Measurements from ENCODE around the gene SLC7A5.

The SLC7A5 gene

DNA sequence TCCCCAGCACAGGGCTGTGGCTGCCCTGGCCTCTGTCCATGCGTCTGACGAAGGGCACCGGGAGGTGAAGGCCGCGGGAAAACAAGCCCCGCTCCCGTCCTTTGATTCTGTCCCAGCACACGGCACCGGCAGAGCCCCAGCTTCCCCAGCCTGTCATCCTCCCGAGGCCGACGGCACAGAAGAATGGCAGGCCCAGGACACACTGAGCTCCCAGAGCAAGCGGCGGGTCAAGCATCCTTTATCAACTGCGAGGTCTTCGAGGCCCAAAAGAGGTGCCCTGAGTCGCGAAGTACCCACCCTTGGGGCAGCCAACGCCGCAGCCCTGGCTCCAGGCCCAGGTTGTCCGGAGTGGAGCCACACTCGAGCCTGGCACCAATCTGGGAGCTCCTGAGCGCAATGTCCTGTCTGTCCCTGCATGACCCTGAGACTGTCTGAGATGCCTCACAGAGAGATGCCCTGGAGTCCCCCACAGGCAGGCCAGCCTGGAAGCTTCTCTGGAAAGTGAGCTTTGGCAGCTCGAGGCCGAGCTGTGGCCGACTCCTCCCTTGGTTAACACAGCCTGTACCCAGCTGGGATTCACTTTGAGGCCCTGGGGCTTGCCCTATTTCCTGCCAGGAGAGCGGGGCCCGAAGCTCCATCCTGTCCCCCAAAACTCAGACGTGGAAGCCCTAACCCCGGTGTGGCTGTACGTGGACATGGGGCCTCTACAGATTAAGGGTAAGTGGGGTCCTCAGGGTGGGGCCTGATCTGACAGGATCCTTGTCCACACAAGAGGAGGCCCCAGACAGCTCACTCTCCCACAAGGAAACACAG lies 23.3 kb downstream of the SLC7A5 start:
- DNase-seq (ENCODE audit: low spot score), result no peak

DNA sequence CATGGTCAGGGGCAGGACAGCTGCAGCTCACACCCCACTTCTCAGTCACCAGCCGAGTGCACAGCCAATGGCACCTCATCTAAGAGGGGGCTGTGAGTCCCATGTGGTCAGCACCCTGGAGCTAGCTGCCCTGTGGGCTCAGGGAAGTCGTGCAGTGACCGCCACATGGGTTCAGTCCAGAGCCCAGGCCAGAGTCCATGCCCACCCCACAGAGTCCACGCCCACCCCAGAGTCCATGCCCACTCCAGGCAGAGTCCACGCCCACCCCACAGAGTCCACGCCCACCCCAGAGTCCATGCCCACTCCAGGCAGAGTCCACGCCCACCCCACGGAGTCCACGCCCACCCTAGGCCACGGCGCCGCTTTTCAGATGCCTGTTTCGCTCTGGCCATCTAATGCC lies 24.1 kb downstream of the SLC7A5 start:
- DNase-seq (ENCODE audit: low spot score), result no peak

DNA sequence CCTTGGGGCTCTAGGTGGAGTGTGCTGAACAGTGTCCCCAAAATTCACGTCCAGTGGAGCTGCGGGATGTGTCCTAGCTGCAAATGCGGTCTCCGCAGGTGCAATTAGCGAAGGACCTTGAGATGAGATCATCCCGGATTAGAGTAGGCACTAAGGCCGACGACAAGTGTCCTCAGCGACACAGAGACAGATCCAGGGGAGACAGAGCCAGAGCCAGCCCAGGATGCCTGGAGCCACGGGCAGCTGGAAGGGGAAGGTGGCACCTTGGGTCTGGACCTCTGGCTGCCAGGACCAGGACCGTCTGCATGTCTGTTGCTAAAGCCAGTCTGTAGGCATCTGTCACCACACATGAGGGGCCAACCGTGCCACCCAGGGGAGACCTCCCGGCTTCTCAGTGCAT lies 24.5 kb downstream of the SLC7A5 start:
- DNase-seq (ENCODE audit: low spot score), result no peak

DNA sequence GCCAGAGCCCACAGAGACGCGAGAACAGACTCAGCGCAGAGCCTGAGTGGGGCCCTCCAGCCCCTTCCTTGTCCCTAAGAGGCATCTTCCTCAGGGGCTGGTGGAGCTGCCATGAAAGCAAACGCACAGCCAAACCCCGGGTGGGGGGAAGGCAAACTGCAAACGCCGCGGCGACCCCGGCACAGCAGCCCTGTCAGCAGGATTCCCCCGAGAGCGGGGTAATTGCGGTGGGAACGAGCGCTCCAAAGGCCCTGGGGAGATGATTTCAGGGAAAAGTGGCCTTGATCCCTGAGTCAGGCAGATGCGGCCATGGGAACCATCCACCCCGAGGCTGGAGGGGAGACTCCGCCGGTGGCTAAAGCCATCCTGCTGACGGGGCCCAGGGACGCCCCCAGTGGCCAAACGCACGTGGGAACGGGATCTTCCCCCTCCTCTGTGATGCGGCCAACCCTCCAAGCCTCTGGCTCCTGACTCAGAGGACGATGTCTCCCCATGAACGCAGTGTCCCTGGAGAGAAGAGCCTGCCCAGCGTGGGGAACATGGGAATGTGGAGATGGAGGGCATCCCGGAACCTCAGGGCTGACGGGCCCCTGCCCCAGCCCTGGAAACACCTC lies 25.1 kb downstream of the SLC7A5 start:
- no peak for DNase-seq (ENCODE audit: low spot score)

GRCh38 chr16:87843678-87844105 lies 25.6 kb downstream of the SLC7A5 start:
- DNase-seq (ENCODE audit: low spot score), result no peak

- DNase-seq (ENCODE audit: low spot score), result no peak
Measured at GRCh38 chr16:87842209-87842869, 27.0 kb downstream of the SLC7A5 start.

GRCh38 chr16:87841340-87842208 lies 27.7 kb downstream of the SLC7A5 start:
- DNase-seq (ENCODE audit: low spot score), result no peak

GRCh38 chr16:87840271-87840978 lies 28.9 kb downstream of the SLC7A5 start:
- DNase-seq (ENCODE audit: low spot score), result no peak

DNA sequence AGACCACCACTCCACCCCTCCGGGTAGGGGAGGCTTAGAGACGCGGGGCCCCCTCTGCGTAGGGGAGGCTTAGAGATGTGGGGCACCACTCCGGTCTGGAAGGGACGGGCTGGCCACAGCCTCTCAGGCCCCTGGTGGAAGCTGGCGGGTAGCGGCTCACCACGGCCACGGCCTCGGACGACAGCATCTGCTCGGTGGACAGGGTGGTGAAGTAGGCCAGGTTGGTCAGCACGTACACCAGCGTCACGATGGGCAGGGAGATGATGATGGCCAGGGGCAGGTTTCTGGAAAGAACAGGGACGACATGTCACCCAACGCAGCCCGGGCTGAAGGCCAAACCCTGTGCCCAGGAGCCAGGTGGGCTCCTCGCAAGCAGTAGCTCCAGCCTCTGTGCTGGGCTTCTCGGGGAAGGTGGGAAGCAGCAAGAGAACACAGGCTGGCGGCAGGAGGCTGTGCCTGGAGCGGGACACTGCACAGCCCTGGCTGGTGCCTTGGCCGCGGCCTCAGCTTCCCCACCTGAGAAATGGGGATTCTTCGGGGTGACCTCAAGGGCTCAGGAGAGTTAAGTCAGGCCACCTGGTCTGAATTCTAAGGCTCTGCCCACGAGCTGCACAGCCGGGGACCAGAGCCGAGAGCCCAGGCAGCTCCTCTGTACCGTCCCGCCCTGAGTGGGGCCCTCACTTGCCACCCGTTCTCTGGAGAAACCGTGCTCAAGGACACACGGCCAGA lies 29.6 kb downstream of the SLC7A5 start:
- DNase-seq (ENCODE audit: low spot score), result no peak

GRCh38 chr16:87838643-87839541 lies 30.4 kb downstream of the SLC7A5 start:
- no peak for DNase-seq (ENCODE audit: low spot score)

DNA sequence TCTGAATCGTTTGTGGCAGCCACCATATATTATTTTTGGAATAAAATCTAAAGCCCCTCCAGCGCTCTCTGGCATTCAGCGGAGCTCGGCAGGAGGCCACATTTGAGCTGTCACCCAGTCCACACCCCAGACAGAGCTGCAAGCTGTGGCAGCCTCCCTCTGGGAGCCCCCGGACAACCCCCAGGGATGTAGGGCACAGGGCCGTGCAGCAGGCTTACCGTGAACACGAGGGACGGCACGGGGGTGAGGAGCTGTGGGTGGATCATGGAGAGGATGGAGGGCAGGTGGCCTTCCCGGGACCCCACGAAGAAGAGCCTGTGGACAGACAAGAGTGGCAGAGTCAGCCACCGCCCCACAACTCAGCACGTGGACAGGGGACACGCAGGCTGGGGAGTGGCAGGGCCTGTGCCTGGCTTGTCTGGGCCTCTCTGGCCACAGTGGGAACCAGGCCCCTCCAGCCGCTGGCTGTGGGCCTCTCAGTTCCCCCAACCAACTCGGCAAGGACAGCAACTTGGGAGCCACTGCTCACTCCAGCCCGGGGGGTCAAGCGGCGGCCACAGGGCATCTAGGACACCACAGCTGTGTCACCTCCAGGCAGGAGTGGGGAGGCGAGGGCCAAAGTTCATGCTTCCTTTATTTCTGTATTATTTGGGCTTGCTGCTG lies 31.5 kb downstream of the SLC7A5 start:
- DNase-seq (ENCODE audit: low spot score), result no peak

- DNase-seq (ENCODE audit: low spot score), result no peak
Measured at GRCh38 chr16:87836844-87837581, 32.3 kb downstream of the SLC7A5 start.

GRCh38 chr16:87836346-87836843 lies 32.9 kb downstream of the SLC7A5 start:
- no peak for DNase-seq (ENCODE audit: low spot score)

DNA sequence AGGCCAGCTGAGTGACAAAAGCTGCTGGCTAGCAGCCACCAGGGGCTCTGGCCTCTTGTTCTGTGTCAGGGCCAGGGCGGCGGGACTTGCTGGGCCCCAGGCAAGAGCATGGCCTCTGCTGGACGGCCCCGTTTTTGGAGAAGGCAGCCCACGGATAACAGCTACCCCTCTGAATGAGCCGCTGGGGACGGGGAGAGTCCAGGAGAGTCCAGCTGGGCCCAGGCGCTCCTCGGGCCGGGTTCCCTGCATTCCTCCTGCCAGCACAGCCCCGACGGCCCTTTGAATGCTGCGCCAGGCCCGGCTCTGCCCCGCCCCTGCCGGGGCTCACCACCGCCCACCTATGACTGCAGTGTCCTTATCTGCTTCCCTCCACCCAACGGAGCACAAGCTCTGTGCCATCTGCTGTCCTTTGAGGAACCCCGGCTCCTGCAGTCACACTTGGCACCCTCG lies 33.4 kb downstream of the SLC7A5 start:
- DNase-seq (ENCODE audit: low spot score), result no peak

DNA sequence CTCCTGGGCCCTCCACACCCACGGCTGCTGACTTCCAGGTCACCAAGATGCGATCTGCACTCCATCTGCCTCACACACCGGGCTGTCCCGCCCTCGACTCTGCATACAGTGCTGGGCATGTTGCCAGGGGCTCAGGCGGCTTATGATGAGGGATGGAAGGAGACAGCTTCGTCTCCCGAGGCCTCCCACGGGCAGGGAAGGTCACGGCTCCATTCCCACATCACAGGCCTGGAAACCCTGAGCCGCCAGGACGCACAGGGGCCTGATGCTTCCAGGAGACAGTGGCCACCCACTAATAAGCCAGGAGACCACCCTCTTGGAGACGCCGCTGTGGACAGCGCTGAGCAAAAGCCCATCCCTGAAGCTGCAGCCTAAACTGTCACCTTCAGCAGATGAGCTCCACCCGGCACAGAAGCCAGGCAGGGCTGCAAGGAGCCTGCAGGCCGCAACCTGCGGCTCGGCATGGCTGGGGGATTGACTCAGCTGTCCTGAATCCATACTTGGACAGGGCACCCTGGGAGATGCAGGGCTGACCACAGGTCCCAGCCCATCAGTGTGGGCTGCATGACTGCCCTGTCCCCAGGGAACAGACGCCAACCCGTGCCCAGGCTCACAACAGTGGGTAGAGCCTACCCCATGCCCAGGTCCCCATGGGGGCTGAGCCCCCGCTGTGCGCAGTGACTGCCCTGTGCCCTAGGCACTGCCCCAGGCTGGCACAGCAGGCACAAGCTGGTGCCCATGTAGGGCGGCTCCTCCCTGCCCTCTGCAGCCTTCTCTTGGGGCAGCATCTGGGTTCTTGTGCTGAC lies 34.4 kb downstream of the SLC7A5 start:
- DNase-seq (ENCODE audit: low spot score), result no peak

DNA sequence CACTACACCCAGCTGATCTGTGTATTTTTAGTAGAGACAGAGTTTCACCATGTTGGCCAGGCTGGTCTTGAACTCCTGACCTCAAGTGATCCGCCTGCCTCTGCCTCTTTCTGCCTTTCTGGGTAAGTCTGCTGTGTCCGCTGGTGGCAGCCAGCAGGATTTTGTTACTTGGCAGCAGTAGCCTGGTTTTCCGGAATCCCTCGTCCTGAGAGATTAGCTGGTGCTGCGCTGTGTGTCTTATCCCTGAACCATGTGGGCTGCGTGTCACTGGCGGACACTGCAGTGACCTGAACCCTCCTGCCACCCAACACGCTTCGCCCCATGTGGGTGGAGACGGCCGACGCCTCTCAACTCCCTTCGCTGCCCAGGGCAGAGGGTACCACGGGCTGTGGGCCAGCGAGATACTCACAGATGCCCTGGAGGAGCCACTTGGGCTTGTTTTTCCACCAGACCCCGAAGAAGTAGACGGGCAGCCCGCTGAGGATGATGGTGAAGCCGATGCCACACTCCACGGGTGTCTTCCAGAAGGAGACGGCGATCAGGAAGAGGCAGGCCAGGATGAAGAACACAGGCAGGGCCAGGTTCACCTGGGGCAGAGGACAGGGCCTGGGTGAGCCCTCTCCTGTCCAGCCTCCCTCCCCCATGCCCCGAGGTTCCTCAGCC lies 35.2 kb downstream of the SLC7A5 start:
- DNase-seq (ENCODE audit: low spot score), result no peak

DNA sequence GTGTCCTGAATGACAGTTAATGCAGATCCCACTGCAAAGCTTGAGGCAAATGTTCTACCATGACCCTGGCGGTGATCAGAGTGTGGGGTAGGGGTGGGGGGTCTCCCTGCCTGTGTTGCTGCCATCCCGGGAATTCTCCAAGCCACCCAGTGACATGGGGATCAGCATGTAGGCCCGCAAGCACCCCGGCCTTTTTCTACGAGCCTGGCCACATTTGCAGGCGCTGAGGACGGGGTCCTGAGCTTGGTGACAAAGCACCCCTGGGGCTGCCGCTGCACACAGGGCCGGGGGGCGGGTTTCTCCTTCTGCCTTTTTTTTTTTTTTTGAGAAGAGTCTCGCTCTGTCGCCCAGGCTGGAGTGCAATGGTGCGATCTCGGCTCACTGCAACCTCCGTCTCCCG lies 35.8 kb downstream of the SLC7A5 start:
- no peak for DNase-seq (ENCODE audit: low spot score)
